Activated T-helper 2 cell treated with anti-CD3 and anti-CD28 coated beads, Interferon-gamma antibody, Interleukin-2, Interleukin-4, amounts not matched to agents 10 μg/mL and 5 μg/mL and 100 μg/mL, durations not matched to agents 14 hours and 24 hours and 36 hours (primary cell): ENCODE measurements around the gene WDR44. TPM values are rescaled to one million over a fixed set of nuclear protein-coding genes. Genes with fewer than 3 reads are reported as not detected.
"Not testable (repeated sequence)": the region's sequence is repeated elsewhere in the genome, so short reads cannot be mapped to it uniquely, and the experiment has no call there.

Experiments
- DNase-seq: peaks from one replicate; pipeline ENCODE4 v3.0.0; 2021; ENCODE audit warnings: low spot score
- H3K27ac Mint-ChIP-seq: one replicate; pipeline ENCODE4 v1.8.0; 2021; ENCODE audit warnings: mixed read lengths
- H3K27me3 Mint-ChIP-seq: one replicate; pipeline ENCODE4 v1.8.0; 2021; ENCODE audit warnings: low read depth, mixed read lengths
- H3K36me3 Mint-ChIP-seq: one replicate; pipeline ENCODE4 v1.8.0; 2021; ENCODE audit warnings: low read depth, mixed read lengths
- H3K4me1 Mint-ChIP-seq: one replicate; pipeline ENCODE4 v1.8.0; 2021; ENCODE audit warnings: low read depth, mixed read lengths
- H3K4me3 Mint-ChIP-seq: one replicate; pipeline ENCODE4 v1.8.0; 2021; ENCODE audit warnings: low read depth, mild to moderate bottlenecking, moderate library complexity, mixed read lengths
- H3K9me3 Mint-ChIP-seq: one replicate; pipeline ENCODE4 v1.8.0; 2021; ENCODE audit warnings: mixed read lengths
- intact Hi-C: fragments of 100-400 bp; cut with micrococcal nuclease; formaldehyde crosslinking; loops from one replicate; pipeline ENCODE4 v1.15.1; 2023
- total RNA-seq: library from RNA; stranded (reverse); gene quantifications from 2 replicates; pipeline ENCODE4 v1.2.3, GENCODE V29; 2022

The WDR44 gene
- total RNA-seq, 1 donor from 2014 or later, result 10.0 TPM

- no peaks in the 10 kb centered on the region for H3K36me3 Mint-ChIP-seq
Measured at GRCh38 chrX:118459494-118459893, 113.6 kb downstream of the WDR44 start.

GRCh38 chrX:118464501-118464900, 118.6 kb downstream of the WDR44 start:
- intact Hi-C loops, result no loop called here
- Mint-ChIP-seq H3K4me3 (no peak overlapping the region), H3K9me3 (no peaks in the 10 kb centered on the region), H3K27ac (no peak overlapping the region), H3K36me3 (no peaks in the 10 kb centered on the region), H3K27me3 (no peaks in the 10 kb centered on the region), H3K4me1 (no peaks in the 10 kb centered on the region)
- DNase-seq, result no peak

More at GRCh38 chrX:118459494-118459893, 113.6 kb downstream of the WDR44 start:
- no peaks in the 10 kb centered on the region for H3K27me3 Mint-ChIP-seq
- H3K4me3 Mint-ChIP-seq, result no peak overlapping the region
- intact Hi-C loops, result loop anchor here (2.0 kb wide), 1 partner anchor 141 kb away; no protein-coding TSS in a partner anchor
- DNase-seq, result no peak
- no peaks in the 10 kb centered on the region for H3K9me3 Mint-ChIP-seq
- H3K27ac Mint-ChIP-seq, result no peak overlapping the region
- no peaks in the 10 kb centered on the region for H3K4me1 Mint-ChIP-seq

- Mint-ChIP-seq H3K27me3 (no peaks in the 10 kb centered on the region), H3K4me1 (no peaks in the 10 kb centered on the region), H3K36me3 (no peaks in the 10 kb centered on the region), H3K27ac (no peak overlapping the region), H3K9me3 (peaks cover 3% of the 10 kb centered on the region), H3K4me3 (no peak overlapping the region)
- DNase-seq, result no peak
- intact Hi-C loops, result no loop called here
Measured at GRCh38 chrX:118468122-118468521, 122.2 kb downstream of the WDR44 start.

GRCh38 chrX:118470721-118471347, 124.9 kb downstream of the WDR44 start:
- H3K27me3 Mint-ChIP-seq, H3K9me3 Mint-ChIP-seq, DNase-seq, intact Hi-C loops, H3K4me3 Mint-ChIP-seq, H3K27ac Mint-ChIP-seq, H3K36me3 Mint-ChIP-seq, H3K4me1 Mint-ChIP-seq: not testable (repeated sequence)

GRCh38 chrX:118474586-118474985, 128.7 kb downstream of the WDR44 start:
- H3K9me3 Mint-ChIP-seq, result peaks cover 3% of the 10 kb centered on the region
- no peak for DNase-seq
- H3K27me3 Mint-ChIP-seq, result no peaks in the 10 kb centered on the region
- no peaks in the 10 kb centered on the region for H3K36me3 Mint-ChIP-seq
- intact Hi-C loops, result no loop called here
- no peaks in the 10 kb centered on the region for H3K4me1 Mint-ChIP-seq
- no peak overlapping the region for H3K4me3 Mint-ChIP-seq
- no peak overlapping the region for H3K27ac Mint-ChIP-seq

GRCh38 chrX:118475903-118476302, 130.0 kb downstream of the WDR44 start:
- Mint-ChIP-seq H3K4me1 (no peaks in the 10 kb centered on the region), H3K9me3 (peaks cover 3% of the 10 kb centered on the region), H3K27ac (no peak overlapping the region), H3K4me3 (no peak overlapping the region), H3K27me3 (no peaks in the 10 kb centered on the region), H3K36me3 (no peaks in the 10 kb centered on the region)
- no peak for DNase-seq
- intact Hi-C loops, result no loop called here

- no peaks in the 10 kb centered on the region for H3K9me3 Mint-ChIP-seq
- no peak for DNase-seq
- no peak overlapping the region for H3K4me3 Mint-ChIP-seq
- H3K36me3 Mint-ChIP-seq, result no peaks in the 10 kb centered on the region
- H3K27me3 Mint-ChIP-seq, result no peaks in the 10 kb centered on the region
- H3K27ac Mint-ChIP-seq, result no peak overlapping the region
- intact Hi-C loops, result no loop called here
- no peaks in the 10 kb centered on the region for H3K4me1 Mint-ChIP-seq
Measured at GRCh38 chrX:118480172-118480571, 134.3 kb downstream of the WDR44 start.

GRCh38 chrX:118482384-118482783, 136.5 kb downstream of the WDR44 start:
- intact Hi-C loops, H3K4me3 Mint-ChIP-seq, H3K27me3 Mint-ChIP-seq, H3K27ac Mint-ChIP-seq, H3K9me3 Mint-ChIP-seq, H3K36me3 Mint-ChIP-seq, DNase-seq, H3K4me1 Mint-ChIP-seq: not testable (repeated sequence)

- intact Hi-C loops, result no loop called here
- no peak overlapping the region for H3K27ac Mint-ChIP-seq
- H3K9me3 Mint-ChIP-seq, result no peaks in the 10 kb centered on the region
- H3K4me3 Mint-ChIP-seq, result no peak overlapping the region
- no peak for DNase-seq
- H3K4me1 Mint-ChIP-seq, result no peaks in the 10 kb centered on the region
- H3K36me3 Mint-ChIP-seq, result no peaks in the 10 kb centered on the region
- H3K27me3 Mint-ChIP-seq, result no peaks in the 10 kb centered on the region
Measured at GRCh38 chrX:118484216-118484903, 138.5 kb downstream of the WDR44 start.

- DNase-seq, H3K9me3 Mint-ChIP-seq, H3K27ac Mint-ChIP-seq, intact Hi-C loops, H3K27me3 Mint-ChIP-seq, H3K4me1 Mint-ChIP-seq, H3K36me3 Mint-ChIP-seq, H3K4me3 Mint-ChIP-seq: not testable (repeated sequence)
Measured at GRCh38 chrX:118486693-118487092, 140.8 kb downstream of the WDR44 start.

- intact Hi-C loops, result no loop called here
- no peaks in the 10 kb centered on the region for H3K36me3 Mint-ChIP-seq
- no peak overlapping the region for H3K4me3 Mint-ChIP-seq
- H3K27ac Mint-ChIP-seq, result no peak overlapping the region
- DNase-seq, result no peak
- no peaks in the 10 kb centered on the region for H3K9me3 Mint-ChIP-seq
- H3K4me1 Mint-ChIP-seq, result peaks cover 16% of the 10 kb centered on the region
- H3K27me3 Mint-ChIP-seq, result no peaks in the 10 kb centered on the region
Measured at GRCh38 chrX:118493016-118493415, 147.1 kb downstream of the WDR44 start.

GRCh38 chrX:118493653-118494297, 147.9 kb downstream of the WDR44 start:
- DNase-seq, result no peak
- Mint-ChIP-seq H3K9me3 (no peaks in the 10 kb centered on the region), H3K4me3 (no peak overlapping the region), H3K36me3 (no peaks in the 10 kb centered on the region), H3K27me3 (no peaks in the 10 kb centered on the region), H3K27ac (no peak overlapping the region), H3K4me1 (peaks cover 17% of the 10 kb centered on the region)
- intact Hi-C loops, result no loop called here
